Measurements from ENCODE around the gene TRDMT1.

Gene TRDMT1

DNA sequence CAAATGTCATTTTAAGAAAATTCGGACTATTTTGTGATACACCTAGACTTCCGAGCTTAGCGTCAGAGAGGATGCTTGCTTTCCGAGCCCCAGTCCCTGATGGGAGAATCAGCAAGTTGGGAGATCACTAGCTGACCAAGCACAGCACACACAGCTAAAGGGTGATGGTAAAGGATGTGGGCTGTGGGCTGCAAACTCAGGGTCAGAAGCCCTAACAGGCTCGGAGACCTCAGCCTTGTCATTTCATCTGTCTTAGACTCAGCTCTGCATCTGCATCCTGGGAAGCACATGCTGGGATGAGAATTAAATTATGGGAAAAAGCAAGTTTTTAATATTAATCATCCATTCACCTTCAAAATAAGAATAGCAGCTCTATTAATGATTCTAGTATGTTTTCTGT is 75.1 kb downstream of the TRDMT1 start:
- no peaks in the 10 kb centered on the region for H3K79me2 ChIP-seq

DNA sequence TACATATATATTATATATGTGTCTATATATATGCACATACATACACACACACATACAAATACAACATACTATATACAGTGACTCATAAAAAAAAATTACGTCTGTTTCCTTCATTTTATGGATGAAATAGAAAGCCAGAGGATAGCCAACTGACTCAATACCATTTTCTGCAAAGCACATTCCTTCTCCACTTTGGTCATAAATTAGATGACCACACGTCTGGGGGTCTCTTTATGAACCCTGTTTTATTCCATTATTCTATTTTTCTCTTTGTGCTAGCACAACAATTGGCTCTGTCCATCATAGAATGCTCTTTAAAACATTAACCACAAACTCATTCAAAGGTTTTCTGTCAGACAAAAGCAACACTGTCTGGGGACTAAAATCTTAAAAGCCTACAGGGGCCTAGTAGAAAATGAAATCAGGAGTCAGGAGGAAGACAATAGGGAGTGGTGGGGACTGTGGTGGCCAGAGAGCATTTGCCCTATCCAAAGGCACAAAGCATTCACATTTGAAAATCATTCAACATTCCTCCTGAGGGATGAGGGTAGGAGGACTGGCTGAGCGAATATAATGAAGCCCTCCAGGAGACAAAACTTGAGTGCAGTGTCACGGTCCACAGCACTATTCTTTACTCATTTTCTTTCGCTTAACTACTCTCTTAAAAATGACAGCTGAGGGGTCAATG is 76.1 kb downstream of the TRDMT1 start:
- Histone ChIP-seq H2AFZ (no peak overlapping the region), H3K27ac (no peak overlapping the region), H3K4me3 (ENCODE audit: low read depth, low read length) (no peak overlapping the region), H3K4me1 (peaks cover 9% of the 10 kb centered on the region), H3K79me2 (no peaks in the 10 kb centered on the region), H3K36me3 (ENCODE audit: control insufficient read depth, insufficient read depth, low read length) (no peaks in the 10 kb centered on the region), H3K4me2 (ENCODE audit: low read length) (no peak overlapping the region), H3K27me3 (ENCODE audit: control insufficient read depth, insufficient read depth, low read length) (no peaks in the 10 kb centered on the region), H3K9ac (no peak overlapping the region), H3K9me3 (ENCODE audit: control insufficient read depth, low read length) (no peaks in the 10 kb centered on the region)
- TF ChIP-seq, protein P1, sequence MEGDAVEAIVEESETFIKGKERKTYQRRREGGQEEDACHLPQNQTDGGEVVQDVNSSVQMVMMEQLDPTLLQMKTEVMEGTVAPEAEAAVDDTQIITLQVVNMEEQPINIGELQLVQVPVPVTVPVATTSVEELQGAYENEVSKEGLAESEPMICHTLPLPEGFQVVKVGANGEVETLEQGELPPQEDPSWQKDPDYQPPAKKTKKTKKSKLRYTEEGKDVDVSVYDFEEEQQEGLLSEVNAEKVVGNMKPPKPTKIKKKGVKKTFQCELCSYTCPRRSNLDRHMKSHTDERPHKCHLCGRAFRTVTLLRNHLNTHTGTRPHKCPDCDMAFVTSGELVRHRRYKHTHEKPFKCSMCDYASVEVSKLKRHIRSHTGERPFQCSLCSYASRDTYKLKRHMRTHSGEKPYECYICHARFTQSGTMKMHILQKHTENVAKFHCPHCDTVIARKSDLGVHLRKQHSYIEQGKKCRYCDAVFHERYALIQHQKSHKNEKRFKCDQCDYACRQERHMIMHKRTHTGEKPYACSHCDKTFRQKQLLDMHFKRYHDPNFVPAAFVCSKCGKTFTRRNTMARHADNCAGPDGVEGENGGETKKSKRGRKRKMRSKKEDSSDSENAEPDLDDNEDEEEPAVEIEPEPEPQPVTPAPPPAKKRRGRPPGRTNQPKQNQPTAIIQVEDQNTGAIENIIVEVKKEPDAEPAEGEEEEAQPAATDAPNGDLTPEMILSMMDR (IDR thresholded peaks at IDR 0.05) = no peak

More for the DNA sequence above, 75.1 kb downstream of the TRDMT1 start:
- Histone ChIP-seq H3K27ac (no peak overlapping the region), H2AFZ (no peak overlapping the region), H3K4me2 (ENCODE audit: low read length) (no peak overlapping the region), H3K9ac (no peak overlapping the region), H3K4me3 (ENCODE audit: low read depth, low read length) (no peak overlapping the region), H3K4me1 (peaks cover 7% of the 10 kb centered on the region), H3K36me3 (ENCODE audit: control insufficient read depth, insufficient read depth, low read length) (no peaks in the 10 kb centered on the region), H3K27me3 (ENCODE audit: control insufficient read depth, insufficient read depth, low read length) (no peaks in the 10 kb centered on the region), H3K9me3 (ENCODE audit: control insufficient read depth, low read length) (no peaks in the 10 kb centered on the region)
- TF ChIP-seq, protein P1 (IDR thresholded peaks at IDR 0.05) = no peak

DNA sequence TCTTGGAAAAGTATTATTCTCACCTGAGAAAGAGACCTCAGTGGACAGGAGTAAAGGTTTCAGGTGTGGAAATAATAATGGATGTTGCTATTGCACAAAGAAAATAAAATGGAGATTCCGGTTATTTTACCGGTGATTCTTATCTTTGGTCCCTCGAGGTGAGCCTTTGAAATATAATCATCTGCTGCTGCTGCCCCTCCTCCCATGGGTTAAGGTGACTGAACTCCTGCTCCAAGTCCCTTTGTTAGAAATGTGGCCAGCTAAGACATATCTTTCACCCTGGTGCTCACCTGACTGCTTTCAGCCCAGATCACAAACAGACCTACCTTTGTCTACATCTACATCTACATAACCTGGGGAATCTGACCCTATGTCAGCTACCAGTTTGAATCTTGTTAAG is 77.5 kb downstream of the TRDMT1 start:
- H3K4me2 ChIP-seq (ENCODE audit: low read length) = no peak overlapping the region
- H3K79me2 ChIP-seq = no peaks in the 10 kb centered on the region
- no peak overlapping the region for H3K27ac ChIP-seq
- peaks cover 11% of the 10 kb centered on the region for H3K4me1 ChIP-seq
- H3K4me3 ChIP-seq (ENCODE audit: low read depth, low read length) = no peak overlapping the region
- peak overlapping the region; percentile 6 for H2AFZ ChIP-seq
- no peaks in the 10 kb centered on the region for H3K9me3 ChIP-seq (ENCODE audit: control insufficient read depth, low read length)
- TF ChIP-seq, protein P1 (IDR thresholded peaks at IDR 0.05) = no peak
- H3K9ac ChIP-seq = no peak overlapping the region
- H3K27me3 ChIP-seq (ENCODE audit: control insufficient read depth, insufficient read depth, low read length) = no peaks in the 10 kb centered on the region
- no peaks in the 10 kb centered on the region for H3K36me3 ChIP-seq (ENCODE audit: control insufficient read depth, insufficient read depth, low read length)

DNA sequence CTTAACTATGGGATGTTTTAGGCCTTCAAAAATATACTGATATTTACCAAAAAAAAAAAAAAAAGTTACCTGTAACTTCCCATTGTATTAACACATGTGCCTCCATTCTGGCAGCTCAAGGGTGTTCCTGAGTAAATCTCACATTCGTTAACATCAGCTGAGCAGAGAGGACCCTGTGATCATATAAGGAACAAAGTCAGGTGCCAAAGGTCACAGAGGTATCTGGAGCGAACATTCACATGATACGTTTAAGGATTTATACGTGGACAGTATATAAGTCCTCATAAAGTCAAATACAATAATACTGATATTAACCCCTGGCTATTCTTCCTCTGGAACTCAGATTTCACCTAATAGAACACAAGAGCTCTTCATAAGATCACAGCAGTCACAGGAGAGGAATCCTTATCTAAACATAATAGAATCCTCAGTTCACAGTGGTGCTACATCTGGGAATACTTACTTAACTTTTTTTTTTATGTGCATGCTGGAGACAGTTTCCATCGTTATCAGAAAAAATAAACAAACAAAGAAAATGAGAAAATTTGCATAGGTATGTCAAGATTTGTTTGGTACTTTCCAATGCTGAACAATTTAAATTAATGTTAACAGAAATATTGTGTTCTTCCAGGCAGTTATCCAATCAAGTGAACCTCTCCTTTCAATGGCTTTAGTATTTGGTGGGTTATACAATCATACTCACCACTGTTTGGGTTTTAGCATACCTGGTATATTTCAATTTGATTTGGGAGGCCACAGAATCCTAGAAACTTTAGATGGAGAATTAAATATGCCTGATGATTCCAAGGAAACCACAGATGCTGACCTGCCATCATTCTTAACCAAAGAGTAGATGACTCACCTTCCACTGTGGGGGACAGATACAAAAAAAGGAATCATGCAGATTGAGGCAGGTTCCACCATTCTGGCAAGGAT is 78.5 kb downstream of the TRDMT1 start:
- no peak overlapping the region for H3K9ac ChIP-seq

More for the DNA sequence above, 78.5 kb downstream of the TRDMT1 start:
- no peak overlapping the region for H3K27ac ChIP-seq
- no peaks in the 10 kb centered on the region for H3K36me3 ChIP-seq (ENCODE audit: control insufficient read depth, insufficient read depth, low read length)
- TF ChIP-seq, protein P1 (IDR thresholded peaks at IDR 0.05) = no peak
- no peak overlapping the region for H3K4me2 ChIP-seq (ENCODE audit: low read length)
- no peaks in the 10 kb centered on the region for H3K9me3 ChIP-seq (ENCODE audit: control insufficient read depth, low read length)
- no peak overlapping the region for H3K4me3 ChIP-seq (ENCODE audit: low read depth, low read length)
- H3K79me2 ChIP-seq = no peaks in the 10 kb centered on the region
- peak overlapping the region; percentile 6 for H2AFZ ChIP-seq
- H3K27me3 ChIP-seq (ENCODE audit: control insufficient read depth, insufficient read depth, low read length) = no peaks in the 10 kb centered on the region
- peaks cover 11% of the 10 kb centered on the region for H3K4me1 ChIP-seq
